ENCODE results near the gene CDK12.

DNA sequence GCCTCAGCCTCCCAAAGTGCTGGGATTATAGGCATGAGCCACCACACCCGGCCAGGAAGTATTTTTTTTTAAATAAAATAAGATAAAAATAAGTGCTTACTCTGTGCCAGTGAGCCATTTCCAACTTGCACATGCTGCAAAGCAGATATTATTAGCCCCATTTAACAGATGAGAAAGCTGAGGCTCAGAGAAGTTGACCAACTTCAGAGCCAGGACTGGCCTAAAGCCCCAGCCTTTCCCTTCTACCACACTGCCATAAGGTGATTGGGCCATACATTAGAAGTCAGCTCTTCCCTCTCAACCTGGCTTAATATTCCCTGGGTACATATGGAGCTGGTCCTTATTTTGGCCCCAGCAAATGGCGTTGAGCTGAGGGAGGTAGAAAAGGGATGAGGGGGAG, 121.4 kb downstream of the CDK12 start:
- TF ChIP-seq, protein P1, sequence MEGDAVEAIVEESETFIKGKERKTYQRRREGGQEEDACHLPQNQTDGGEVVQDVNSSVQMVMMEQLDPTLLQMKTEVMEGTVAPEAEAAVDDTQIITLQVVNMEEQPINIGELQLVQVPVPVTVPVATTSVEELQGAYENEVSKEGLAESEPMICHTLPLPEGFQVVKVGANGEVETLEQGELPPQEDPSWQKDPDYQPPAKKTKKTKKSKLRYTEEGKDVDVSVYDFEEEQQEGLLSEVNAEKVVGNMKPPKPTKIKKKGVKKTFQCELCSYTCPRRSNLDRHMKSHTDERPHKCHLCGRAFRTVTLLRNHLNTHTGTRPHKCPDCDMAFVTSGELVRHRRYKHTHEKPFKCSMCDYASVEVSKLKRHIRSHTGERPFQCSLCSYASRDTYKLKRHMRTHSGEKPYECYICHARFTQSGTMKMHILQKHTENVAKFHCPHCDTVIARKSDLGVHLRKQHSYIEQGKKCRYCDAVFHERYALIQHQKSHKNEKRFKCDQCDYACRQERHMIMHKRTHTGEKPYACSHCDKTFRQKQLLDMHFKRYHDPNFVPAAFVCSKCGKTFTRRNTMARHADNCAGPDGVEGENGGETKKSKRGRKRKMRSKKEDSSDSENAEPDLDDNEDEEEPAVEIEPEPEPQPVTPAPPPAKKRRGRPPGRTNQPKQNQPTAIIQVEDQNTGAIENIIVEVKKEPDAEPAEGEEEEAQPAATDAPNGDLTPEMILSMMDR (IDR thresholded peaks at IDR 0.05) = no peak
- no peak for TF ChIP-seq POLR2A (IDR thresholded peaks at IDR 0.05)
